Adrenal gland (tissue), 5 donors: Measurements from ENCODE around the gene ITGA1.

Experiments
- CTCF ChIP-seq, 6 experiments: fragments of 450-650 bp in 4 of 6; fragments of 200-600 bp in 2 of 6; sonication (generic) in 1 of 6; IDR thresholded peaks; 1 replicate in 5 of 6; 2 replicates in 1 of 6; pipeline versions ENCODE4 v1.5.1 to v1.8.0; 2016 to 2021; ENCODE audit warnings: antibody characterized with exemption in 6 of 6, mild to moderate bottlenecking in 2 of 6, moderate library complexity in 1 of 6
- POLR2A ChIP-seq, 2 donors: fragments of 450-650 bp; IDR thresholded peaks; one replicate each; pipeline ENCODE4 v1.6.1; 2017; ENCODE audit warnings: antibody characterized with exemption in 2 of 2, mild to moderate bottlenecking in 2 of 2, moderate library complexity in 1 of 2
- donor health status: DM: no; HTN: no; CAD: no.

- TF ChIP-seq CTCF (IDR thresholded peaks at IDR 0.05) (no peak), POLR2A (IDR thresholded peaks at IDR 0.05) (no peak)
These were observed 44.2 kb downstream of the ITGA1 start for GRCh38 chr5:52831786-52832511.
